GM12892 (cell line): ENCODE results near the gene PRR16.

Source experiments
- DNase-seq: peaks from one replicate; pipeline ENCODE4 v3.0.0; 2011; ENCODE audit not compliant: insufficient read length
- FAIRE-seq: peaks from 2 replicates; lab custom pipeline; 2011; peaks lifted over from hg19 to GRCh38; lab: Jason Lieb, UNC
- POLR2A ChIP-seq: IDR thresholded peaks from 2 replicates; pipeline ENCODE4 v1.6.1; 2011; ENCODE audit warnings: low read depth, low read length, control low read depth
- POLR2AphosphoS5 ChIP-seq: IDR thresholded peaks from 2 replicates; pipeline ENCODE4 v1.6.1; 2011; ENCODE audit warnings: low read depth, low read length, control low read depth
- TAF1 ChIP-seq: IDR thresholded peaks from 2 replicates; pipeline ENCODE4 v1.6.1; 2011; ENCODE audit warnings: low read depth, mild to moderate bottlenecking, control low read depth, low read length, borderline replicate concordance

The PRR16 gene

DNA sequence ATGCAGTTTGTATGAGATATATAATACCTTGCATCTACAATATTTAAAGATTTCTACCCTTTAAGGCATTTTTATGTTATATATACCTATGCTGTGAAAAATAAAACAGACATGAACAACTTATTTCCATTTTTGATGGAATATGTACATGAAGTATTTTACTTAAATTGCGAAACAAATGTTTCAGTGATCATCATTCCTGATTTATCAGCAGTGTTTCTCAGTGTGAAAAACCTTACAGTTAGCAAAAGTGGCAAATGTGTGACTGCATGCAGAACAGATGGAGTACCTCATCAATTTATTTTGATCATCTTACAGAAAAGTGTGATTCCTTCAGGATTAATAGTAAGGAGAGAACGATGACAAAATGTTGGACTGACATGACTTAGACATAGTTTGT lies 43.1 kb downstream of the PRR16 start:
- FAIRE-seq (no peak), DNase-seq (no peak)
- TF ChIP-seq POLR2A: no peak

DNA sequence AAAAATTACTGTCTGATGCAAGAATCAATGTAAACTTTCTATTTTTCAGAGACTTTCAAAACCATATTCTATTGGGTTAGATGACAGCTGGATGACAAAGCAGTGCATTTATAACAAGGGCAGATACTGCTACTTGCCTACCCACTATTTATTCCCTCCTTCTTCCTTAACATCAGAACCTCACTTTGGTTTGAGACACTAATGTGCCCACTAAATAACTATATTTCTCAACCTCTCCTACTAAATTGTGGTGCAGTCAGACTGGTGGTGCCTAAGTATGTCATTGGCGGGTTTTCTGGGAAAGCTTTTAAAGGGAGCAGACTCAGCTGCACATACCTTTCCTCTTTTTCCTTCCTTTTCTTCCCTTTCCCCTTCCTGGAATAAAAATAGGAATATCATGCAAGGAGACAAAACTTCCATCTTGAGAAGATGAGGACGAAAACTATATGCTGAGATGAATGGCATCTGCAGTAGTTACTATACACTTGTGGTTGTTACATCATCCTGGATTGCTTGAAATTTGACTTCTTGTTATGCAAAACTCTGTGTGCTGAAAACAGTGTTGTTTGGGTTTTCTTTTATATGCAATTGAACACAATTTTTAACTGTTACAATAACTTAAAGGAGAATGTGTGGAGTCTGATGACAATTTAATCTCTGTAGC lies 43.8 kb downstream of the PRR16 start:
- TF ChIP-seq TAF1 (no peak), POLR2AphosphoS5 (no peak), POLR2A (no peak)
- DNase-seq (no peak), FAIRE-seq (no peak)

DNA sequence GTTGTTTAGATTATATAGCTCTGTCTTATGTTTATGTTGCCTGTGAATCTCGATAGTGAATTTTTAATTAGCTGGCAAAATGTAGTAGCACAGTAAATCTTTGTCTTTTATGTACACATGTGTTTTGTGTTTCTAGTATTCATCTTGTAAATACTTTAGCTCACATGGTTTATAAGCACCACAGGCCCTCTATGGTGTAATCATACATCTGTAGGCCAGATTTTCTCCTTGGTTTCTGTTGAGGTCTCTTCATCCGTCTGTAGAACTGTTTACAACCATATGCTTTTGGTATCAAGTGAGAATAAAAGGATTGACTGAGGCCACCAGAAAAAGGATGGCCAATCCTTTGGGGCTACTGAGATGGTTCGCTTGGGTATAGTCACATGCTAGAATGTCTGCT lies 45.0 kb downstream of the PRR16 start:
- FAIRE-seq (no peak), DNase-seq (no peak)
- TF ChIP-seq POLR2A: no peak
- TF ChIP-seq POLR2AphosphoS5: no peak
- no peak for TF ChIP-seq TAF1

DNA sequence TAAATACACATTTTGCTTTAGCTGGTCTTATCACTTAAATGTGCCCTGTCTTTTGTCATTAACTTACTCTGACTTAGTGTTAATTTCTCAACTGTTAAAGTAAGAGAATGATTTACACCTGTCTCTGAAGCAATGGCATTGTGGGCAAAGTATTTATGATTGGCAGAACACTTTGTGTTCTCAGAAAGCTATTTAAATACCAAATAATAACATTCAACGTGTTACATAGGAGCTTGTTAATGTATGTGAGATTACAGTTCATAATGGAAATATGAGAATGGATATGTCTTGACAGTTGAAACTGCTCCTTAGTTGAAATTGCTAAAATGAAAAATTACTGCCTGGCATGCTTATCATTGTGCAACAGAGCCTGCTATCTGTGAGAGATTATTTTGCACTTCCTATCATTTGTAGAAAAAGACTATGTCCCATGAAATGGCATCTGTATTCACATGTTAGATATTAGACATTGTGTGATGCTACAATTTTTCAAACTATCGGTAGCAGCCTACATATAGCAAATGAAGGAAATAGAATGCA lies 46.1 kb downstream of the PRR16 start:
- DNase-seq (no peak), FAIRE-seq (no peak)
- TF ChIP-seq TAF1 (no peak), POLR2AphosphoS5 (no peak), POLR2A (no peak)

DNA sequence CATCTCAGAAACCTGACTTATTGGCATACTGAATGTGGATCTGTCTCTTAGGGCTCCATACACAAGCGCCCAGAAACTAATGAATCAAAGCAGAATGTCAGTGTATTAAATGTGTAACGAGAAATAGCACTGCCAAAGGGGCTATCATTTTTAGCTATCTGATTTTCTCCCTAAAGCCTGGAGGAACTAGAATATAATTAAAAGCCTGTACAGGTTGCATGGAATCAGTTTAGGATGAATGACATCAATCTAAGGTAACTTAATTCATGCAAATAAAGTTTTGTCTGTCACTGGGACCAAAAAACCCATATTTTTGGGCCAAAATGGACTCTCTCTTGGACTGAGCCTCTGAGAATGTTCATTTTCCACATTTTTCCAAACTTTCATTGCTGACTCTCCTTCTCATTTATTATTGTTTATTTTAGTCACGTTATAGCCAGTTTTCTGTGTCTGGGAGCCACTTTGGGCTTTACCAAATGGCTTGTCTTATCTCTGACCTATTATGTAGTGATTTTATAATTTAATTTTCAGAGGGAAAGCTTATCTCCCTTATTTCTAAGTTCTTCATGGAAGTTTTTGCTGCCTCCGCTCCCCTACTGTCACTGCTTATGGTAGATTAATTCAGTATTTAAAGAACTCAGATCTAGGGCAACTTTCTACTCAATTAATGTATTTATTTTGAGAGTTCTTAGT lies 47.0 kb downstream of the PRR16 start:
- TF ChIP-seq POLR2AphosphoS5 (no peak), TAF1 (no peak), POLR2A (no peak)
- no peak for DNase-seq
- FAIRE-seq: no peak

DNA sequence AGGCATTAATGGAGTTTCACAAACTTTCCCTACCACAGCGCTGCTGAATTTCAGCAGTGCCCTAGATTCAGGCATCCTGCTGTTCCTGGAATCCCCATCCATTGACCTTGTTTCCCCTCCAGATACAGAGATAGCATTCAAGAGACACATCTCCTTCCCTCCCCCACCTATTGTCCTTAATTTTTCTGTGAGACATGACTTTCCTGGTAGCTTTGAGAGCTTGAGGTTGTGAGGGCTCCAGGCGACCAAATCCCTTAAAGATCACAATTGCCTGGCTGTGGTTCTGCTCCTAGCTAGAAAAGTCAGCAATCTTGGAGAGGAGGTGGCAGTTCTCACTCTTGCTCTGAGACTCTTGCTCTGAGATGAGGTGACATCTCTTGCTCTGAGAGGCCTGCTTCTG lies 48.0 kb downstream of the PRR16 start:
- DNase-seq (no peak), FAIRE-seq (no peak)
- TF ChIP-seq TAF1: no peak
- no peak for TF ChIP-seq POLR2AphosphoS5
- TF ChIP-seq POLR2A: no peak

DNA sequence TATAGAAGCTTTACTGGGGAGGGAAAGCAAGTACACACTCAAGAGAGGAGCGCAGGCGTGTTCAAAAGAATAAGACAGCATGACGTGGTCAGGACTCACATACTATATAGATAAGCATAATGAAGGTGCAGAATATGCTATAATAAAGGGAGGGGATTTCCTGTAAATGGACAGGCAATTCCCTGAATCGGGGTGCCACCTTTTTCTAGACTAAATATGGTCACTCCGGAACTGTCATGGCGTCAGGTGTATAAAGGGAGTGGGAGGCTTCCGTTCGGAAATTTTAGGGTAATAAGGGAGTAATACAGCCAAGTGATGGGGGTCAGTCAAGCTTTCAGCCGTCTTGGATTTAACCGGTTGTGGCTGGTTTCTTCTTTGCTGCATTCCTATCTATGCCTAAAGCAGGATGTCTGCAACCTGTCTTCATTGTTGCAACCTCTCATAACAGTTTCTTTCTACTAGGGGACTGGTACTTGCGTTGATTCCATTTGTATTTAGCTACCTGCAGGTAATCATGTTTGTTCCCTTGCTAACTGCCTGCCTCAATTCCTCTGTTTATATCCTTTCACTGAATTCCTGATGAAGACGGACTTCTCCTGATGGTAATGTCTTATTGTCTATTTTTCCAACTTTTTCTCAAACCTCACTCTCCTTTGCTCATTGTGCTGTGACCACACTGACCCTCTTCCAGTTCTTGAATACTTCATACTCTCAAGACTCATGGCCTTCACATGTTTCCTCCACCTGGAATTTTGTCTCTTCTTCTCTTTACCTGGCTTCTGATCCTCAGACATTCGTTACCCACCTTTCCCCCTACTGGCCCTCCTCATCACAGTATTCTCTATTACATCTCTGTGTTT lies 48.9 kb downstream of the PRR16 start:
- no peak for DNase-seq
- FAIRE-seq: no peak
- TF ChIP-seq POLR2A (no peak), TAF1 (no peak), POLR2AphosphoS5 (no peak)

DNA sequence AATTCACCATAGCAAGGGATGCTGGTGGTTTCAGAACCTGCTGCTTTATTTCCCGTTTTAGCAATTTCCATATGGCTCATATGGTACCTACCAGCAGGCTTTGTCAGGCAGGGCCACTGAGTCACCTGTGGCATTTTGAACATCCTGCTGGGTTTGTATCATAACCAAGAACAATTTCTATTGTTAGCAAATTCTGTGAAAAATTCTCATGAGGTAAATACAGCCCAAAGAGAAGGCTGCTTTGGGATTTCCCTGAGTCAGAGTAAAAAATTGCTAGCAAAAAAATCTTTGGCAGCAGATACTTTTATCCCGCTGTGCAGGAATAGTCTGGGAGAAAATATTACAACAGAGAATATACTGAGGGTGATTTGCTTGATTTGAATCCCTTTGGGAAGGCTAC lies 52.7 kb downstream of the PRR16 start:
- FAIRE-seq (no peak), DNase-seq (no peak)
- TF ChIP-seq POLR2A (no peak), POLR2AphosphoS5 (no peak), TAF1 (no peak)

DNA sequence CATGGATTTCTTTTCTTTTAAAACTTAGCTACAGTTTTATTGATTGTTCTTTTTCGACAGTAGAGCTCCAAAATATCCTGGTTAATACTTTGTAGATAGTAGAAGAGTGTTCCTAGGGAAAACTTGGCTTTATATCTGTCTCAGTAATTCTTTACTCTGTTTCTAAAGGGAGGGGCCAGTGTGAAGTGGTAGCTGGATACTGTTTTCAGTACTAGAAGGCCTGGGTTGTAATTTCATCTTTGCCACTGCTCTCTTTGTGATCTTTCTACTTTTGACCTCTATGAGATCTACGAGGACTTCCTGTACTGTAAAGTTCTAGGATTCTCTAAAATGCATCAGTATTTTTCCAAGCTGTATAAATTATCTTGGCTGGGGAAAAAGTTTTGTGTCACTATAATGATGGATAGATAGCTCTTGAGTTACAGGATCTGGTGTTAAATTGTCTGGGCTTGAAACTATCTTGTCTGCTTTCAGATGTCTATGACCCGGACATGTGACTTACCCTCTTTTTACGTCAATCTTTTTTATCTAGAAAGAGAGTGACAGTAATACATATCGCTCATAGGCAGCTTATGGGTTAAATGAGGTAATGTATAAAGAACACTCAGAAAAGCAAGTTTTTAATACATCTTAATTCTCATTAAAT lies 53.6 kb downstream of the PRR16 start:
- TF ChIP-seq POLR2AphosphoS5 (no peak), POLR2A (no peak), TAF1 (no peak)

DNA sequence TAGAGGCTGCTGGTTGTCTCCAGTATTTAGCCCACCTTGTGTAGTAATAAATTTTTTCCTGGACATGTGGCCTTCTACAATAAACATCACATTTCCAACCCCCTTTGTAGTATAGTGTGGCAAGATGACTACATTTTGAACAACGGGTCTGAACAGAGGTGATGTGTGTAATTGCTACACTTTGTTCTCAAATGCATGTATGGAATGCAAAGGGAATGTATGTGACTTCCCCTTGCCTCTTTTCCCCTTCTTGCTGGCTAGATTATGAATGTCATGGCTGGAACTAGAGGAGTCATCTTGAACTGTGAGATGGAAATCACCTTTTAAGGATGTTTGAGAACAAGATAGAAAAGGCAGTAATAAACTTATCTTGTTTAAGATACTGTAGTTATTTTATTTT lies 54.5 kb downstream of the PRR16 start:
- FAIRE-seq (no peak), DNase-seq (no peak)
- no peak for TF ChIP-seq POLR2A
- no peak for TF ChIP-seq POLR2AphosphoS5
- TF ChIP-seq TAF1: no peak

More for the DNA sequence above, 53.6 kb downstream of the PRR16 start:
- FAIRE-seq (no peak), DNase-seq (no peak)

DNA sequence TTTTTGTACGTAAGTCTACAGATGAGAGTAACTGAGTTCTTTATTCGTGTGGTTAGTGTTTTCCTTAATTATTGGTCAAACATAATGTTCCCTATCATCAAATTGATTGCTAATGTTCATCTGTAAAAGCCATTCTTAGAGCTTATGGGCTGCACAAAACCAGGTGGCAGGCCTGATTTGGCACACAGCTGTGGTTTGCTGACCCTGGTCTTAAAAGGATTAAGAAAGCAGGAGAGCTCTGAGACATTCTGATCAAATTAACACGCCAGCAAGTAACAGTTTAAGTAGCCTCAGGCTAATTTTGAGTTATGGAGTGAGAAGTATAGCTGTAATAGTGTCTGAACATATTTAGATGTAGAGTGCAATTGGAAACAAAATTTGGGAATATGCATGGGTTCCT lies 63.2 kb downstream of the PRR16 start:
- DNase-seq: no peak
- no peak for FAIRE-seq
- TF ChIP-seq TAF1 (no peak), POLR2AphosphoS5 (no peak), POLR2A (no peak)
